Measurements from ENCODE around the gene CADPS2.

DNA sequence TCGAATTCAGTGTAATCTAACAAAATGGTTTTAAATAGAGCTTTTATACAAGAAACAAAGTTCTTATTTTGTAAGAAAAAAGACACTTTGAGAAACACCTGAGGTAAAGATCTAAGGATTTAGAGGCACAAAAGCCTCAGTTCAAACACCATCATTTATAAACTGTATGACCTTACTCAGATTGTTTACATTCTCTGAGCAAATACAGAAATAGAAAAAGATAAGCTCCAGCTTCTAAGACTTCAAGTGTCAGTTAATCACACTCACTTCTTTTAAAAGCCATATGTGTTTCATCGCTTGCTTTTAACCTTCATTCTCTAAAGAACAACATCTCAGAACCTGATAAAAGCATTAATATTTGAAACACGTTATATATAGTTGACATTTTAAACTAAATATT, 27.9 kb downstream of the CADPS2 start:
- no peak for TF ChIP-seq RFX5 (IDR thresholded peaks at IDR 0.05; ENCODE audit: low read depth, low read length)
- TF ChIP-seq SMC3 (IDR thresholded peaks at IDR 0.05; ENCODE audit: low read depth, low read length): no peak
- TF ChIP-seq CTCF (conservative IDR thresholded peaks at IDR 0.05; ENCODE audit: low read depth, low read length): no peak
- no peak for TF ChIP-seq RAD21 (IDR thresholded peaks at IDR 0.05; ENCODE audit: low read length)
- TF ChIP-seq, protein P1, sequence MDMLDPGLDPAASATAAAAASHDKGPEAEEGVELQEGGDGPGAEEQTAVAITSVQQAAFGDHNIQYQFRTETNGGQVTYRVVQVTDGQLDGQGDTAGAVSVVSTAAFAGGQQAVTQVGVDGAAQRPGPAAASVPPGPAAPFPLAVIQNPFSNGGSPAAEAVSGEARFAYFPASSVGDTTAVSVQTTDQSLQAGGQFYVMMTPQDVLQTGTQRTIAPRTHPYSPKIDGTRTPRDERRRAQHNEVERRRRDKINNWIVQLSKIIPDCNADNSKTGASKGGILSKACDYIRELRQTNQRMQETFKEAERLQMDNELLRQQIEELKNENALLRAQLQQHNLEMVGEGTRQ (IDR thresholded peaks at IDR 0.05; ENCODE audit: low read depth, low read length): no peak
- TF ChIP-seq POLR2A (IDR thresholded peaks at IDR 0.05; ENCODE audit: low read depth, low read length): no peak
- no peak for TF ChIP-seq CEBPB (IDR thresholded peaks at IDR 0.05; ENCODE audit: low read depth, low read length)
- TF ChIP-seq MXI1 (IDR thresholded peaks at IDR 0.05; ENCODE audit: borderline replicate concordance, low read depth, low read length): no peak
- TF ChIP-seq, protein P2, sequence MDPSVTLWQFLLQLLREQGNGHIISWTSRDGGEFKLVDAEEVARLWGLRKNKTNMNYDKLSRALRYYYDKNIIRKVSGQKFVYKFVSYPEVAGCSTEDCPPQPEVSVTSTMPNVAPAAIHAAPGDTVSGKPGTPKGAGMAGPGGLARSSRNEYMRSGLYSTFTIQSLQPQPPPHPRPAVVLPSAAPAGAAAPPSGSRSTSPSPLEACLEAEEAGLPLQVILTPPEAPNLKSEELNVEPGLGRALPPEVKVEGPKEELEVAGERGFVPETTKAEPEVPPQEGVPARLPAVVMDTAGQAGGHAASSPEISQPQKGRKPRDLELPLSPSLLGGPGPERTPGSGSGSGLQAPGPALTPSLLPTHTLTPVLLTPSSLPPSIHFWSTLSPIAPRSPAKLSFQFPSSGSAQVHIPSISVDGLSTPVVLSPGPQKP (IDR thresholded peaks at IDR 0.05; ENCODE audit: borderline replicate concordance, low read depth, low read length): no peak
- TF ChIP-seq RCOR1 (IDR thresholded peaks at IDR 0.05; ENCODE audit: insufficient replicate concordance, low read length): no peak
